ENCODE measurements around the gene DNASE2.
"Not testable (repeated sequence)": the region's sequence is repeated elsewhere in the genome, so short reads cannot be mapped to it uniquely, and the experiment has no call there.

The DNASE2 gene

DNA sequence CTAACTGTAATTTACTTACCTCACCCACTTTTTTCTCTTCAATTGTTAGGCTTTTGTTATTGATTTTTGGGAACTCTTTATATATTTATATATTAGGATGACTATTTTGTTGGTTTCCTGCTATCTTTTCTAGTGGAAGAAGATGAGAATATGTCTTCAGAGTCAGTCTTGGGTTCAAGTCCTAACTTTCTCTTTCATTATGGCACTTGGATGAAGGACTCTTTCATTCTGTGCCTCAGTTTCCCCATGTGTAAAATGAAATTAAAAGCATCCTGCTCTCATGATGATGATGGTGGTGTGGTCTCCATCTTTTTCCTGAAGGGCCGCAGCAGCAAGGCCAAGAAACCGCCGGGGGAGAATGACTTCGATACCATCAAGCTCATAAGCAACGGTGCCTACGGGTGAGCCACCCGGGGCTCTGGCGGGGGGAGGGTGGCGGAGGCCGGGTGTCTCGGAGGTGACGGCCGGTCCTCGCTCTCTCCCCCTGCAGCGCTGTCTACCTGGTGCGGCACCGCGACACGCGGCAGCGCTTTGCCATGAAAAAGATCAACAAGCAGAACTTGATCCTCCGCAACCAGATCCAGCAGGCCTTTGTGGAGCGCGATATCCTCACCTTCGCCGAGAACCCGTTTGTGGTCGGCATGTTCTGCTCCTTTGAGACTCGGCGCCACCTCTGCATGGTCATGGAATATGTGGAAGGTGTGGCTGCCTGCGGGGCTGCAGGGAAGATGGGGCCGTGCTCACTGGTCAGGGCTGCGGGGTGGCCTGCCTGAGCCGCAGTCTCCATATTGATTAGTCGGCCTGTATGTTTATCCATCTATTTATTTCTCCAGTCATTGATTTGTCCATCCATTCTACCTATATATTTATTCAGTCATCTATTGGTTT, 23.0 kb downstream of the DNASE2 start:
- TF ChIP-seq, protein P1, sequence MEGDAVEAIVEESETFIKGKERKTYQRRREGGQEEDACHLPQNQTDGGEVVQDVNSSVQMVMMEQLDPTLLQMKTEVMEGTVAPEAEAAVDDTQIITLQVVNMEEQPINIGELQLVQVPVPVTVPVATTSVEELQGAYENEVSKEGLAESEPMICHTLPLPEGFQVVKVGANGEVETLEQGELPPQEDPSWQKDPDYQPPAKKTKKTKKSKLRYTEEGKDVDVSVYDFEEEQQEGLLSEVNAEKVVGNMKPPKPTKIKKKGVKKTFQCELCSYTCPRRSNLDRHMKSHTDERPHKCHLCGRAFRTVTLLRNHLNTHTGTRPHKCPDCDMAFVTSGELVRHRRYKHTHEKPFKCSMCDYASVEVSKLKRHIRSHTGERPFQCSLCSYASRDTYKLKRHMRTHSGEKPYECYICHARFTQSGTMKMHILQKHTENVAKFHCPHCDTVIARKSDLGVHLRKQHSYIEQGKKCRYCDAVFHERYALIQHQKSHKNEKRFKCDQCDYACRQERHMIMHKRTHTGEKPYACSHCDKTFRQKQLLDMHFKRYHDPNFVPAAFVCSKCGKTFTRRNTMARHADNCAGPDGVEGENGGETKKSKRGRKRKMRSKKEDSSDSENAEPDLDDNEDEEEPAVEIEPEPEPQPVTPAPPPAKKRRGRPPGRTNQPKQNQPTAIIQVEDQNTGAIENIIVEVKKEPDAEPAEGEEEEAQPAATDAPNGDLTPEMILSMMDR (IDR thresholded peaks at IDR 0.05; ENCODE audit: control insufficient read depth, extremely low read depth, insufficient read depth), result no peak
- no peak for DNase-seq (ENCODE audit: low read depth)
- H3K4me3 ChIP-seq (ENCODE audit: low read depth, low read length), result no peak overlapping the region

DNA sequence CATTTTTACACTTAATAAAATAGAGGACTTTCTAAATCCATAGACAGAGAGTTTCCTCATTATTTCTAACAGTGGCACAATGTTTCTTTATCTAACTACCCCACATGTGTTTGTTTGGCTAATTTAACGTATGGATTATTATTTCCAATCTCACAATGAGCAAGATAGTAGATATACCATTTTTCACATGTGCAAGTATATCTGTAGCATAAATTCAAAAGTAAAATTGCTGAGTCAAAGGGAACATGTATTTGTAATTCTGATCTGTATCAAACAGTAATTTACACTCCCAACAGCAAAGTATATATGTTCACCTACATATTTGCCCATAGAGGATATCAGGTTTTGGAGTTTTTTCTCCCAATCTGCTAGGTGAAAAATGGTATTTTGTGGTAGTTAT, 24.6 kb downstream of the DNASE2 start:
- no peak for DNase-seq (ENCODE audit: low read depth)
- TF ChIP-seq, protein P1 (IDR thresholded peaks at IDR 0.05; ENCODE audit: control insufficient read depth, extremely low read depth, insufficient read depth), result no peak

DNA sequence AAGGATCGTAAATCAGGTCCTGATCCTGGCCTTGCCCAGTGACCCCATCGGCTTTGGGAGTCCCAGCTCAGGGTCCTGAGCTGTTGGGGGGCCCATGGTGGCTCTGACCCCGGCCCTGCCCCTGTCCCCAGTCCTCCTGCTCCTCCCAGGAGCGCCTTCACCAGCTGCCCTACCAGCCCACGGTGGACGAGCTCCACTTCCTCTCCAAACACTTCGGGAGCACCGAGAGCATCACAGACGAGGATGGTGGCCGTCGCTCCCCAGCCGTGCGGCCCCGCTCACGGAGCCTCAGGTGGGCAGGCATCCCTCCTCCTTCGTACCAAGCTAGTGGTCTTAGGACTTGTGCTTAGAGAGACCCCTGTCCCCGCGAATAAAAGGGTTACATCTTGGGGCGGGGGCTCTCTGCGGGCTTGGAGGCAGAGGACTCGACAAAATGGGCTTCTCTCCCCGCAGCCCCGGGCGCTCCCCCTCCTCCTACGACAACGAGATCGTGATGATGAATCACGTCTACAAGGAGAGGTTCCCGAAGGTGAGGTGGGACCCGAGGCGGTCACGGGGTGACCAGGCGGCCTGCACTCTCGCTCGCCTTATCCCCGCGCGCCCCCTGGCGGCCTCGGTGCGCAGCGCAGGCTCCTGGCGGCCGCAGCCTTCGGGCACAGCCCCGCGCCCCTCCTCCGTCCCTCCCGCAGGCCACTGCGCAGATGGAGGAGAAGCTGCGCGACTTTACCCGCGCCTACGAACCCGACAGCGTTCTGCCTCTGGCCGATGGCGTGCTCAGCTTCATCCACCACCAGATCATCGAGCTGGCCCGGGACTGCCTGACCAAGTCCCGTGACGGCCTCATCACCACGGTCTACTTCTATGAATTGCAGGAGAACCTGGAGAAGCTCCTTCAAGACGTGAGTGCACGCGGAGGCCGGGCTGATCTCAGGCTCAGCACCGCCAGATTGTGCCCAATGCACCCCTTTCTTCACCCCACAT, 33.8 kb downstream of the DNASE2 start:
- peak overlapping the region; percentile 1; the same call in 1 of the 2 replicates for H3K4me3 ChIP-seq (ENCODE audit: low read depth, low read length)
- TF ChIP-seq, protein P1 (IDR thresholded peaks at IDR 0.05; ENCODE audit: control insufficient read depth, extremely low read depth, insufficient read depth), result peak; percentile 100
- no peak for DNase-seq (ENCODE audit: low read depth)

More for the DNA sequence above, 24.6 kb downstream of the DNASE2 start:
- no peak overlapping the region for H3K4me3 ChIP-seq (ENCODE audit: low read depth, low read length)

DNA sequence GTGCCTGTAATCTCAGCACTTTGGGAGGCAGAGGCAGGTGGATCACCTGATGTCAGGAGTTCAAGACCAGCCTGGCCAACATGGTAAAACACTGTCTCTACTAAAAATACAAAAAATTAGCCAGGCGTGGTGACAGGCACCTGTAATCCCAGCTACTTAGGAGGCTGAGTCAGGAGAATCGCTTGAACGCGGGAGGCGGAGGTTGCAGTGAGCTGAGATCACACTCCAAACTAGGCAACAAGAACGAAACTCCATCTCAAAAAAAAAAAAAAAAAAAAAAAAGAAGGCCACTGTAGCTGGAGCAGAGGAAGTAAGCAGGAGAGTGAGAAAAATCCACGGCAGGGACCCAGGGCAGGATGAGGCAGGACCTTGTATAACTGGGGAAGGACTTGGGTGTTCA, 34.6 kb downstream of the DNASE2 start:
- DNase-seq (ENCODE audit: low read depth), result not testable (repeated sequence)

DNA sequence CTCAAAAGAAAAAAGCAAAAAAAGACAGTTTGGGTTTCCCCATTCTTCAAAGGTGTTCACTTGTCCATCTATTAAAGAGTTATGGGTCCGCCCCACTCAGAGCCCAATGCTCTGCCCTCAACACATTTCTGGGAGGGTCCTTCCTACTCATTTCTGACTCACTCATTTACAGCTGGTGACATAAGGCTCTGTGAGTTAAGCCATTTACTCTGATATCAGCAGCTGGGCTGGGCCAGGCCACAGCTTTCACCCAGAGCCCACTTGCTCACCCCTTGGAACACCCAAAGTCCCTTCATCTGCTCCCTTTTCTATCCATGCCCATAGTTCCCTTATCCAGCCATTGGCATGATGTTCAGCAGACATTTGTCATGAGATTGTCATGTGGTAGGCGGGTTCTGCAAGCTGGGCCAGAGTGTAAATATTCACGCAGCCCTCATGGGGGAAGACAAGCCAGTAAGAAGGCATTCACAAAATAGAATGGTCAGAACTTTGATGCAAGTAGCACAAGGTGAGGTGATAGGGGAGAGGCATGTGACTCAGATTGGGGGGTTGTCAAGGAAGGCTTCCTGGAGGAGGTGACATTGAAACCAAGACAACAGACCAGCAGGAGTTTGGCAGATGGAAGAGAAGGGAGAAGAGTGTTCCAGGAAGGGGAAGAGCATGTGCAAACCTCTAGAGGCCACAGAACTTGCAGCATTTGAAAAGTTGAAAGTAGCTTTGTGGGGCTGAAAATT, 37.1 kb downstream of the DNASE2 start:
- TF ChIP-seq, protein P1 (IDR thresholded peaks at IDR 0.05; ENCODE audit: control insufficient read depth, extremely low read depth, insufficient read depth), result no peak
- no peak for DNase-seq (ENCODE audit: low read depth)
- no peak overlapping the region for H3K4me3 ChIP-seq (ENCODE audit: low read depth, low read length)

More for the DNA sequence above, 34.6 kb downstream of the DNASE2 start:
- not testable (repeated sequence) for H3K4me3 ChIP-seq (ENCODE audit: low read depth, low read length)

DNA sequence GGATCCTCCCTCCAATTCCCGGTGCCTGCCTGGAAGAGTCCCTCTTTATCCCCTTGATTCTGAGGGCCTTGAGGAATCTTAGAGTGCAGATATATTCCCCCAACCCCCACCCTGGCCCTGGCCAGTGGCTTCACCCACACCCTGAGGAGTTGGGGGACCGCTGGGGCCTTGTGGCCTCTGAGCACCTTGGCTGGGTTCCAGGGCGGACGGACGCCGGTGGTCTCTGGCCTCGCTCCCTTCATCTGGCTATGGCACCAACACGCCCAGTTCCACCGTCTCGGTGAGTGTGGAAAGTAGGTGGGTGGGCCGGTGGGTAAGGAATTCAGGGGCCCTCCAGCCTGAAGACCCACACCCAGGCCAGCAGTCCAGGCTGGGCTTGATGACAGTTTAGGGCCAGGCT, 37.9 kb downstream of the DNASE2 start:
- TF ChIP-seq, protein P1 (IDR thresholded peaks at IDR 0.05; ENCODE audit: control insufficient read depth, extremely low read depth, insufficient read depth), result no peak
- no peak for DNase-seq (ENCODE audit: low read depth)
- H3K4me3 ChIP-seq (ENCODE audit: low read depth, low read length), result no peak overlapping the region

Data from LNCaP clone FGC (cell line).